HepG2 (cell line): Measurements from ENCODE around the gene NFKBIA. TPM values are rescaled to one million over a fixed set of nuclear protein-coding genes. Genes with fewer than 3 reads are reported as not detected.

Source experiments
- BORCS8-MEF2B ChIP-seq: sonication (generic); formaldehyde crosslinking; IDR thresholded peaks from 2 replicates; pipeline ENCODE4 v1.8.0; 2022; ENCODE audit warnings: mild to moderate bottlenecking, missing genetic modification reagents
- CCAR2 ChIP-seq: fragments of 200-400 bp; formaldehyde crosslinking; optimal IDR thresholded peaks from 2 replicates; pipeline ENCODE3; 2018; ENCODE audit warnings: low read depth, mild to moderate bottlenecking, low read length, moderate library complexity
- E2F5 ChIP-seq: sonication (generic); formaldehyde crosslinking; conservative IDR thresholded peaks from 2 replicates; pipeline ENCODE4 v1.4.0; 2020; ENCODE audit warnings: missing genetic modification reagents
- ELK4 ChIP-seq: sonication (generic); formaldehyde crosslinking; IDR thresholded peaks from 2 replicates; pipeline ENCODE4 v1.9.0; 2021; ENCODE audit warnings: missing genetic modification reagents, borderline replicate concordance
- GTF3A ChIP-seq: sonication (generic); formaldehyde crosslinking; conservative IDR thresholded peaks from 2 replicates; pipeline ENCODE4 v1.4.0; 2020; ENCODE audit warnings: mild to moderate bottlenecking, missing genetic modification reagents
- HNRNPL ChIP-seq: fragments of 200-400 bp; formaldehyde crosslinking; IDR thresholded peaks from 2 replicates; pipeline ENCODE4 v1.6.1; 2017; ENCODE audit warnings: mild to moderate bottlenecking, low read depth, low read length
- KAT8 ChIP-seq: IDR thresholded peaks from 2 replicates; pipeline ENCODE4 v1.6.1; 2016; ENCODE audit warnings: missing genetic modification reagents, missing compliant biosample characterization
- KDM2A ChIP-seq: sonication (generic); formaldehyde crosslinking; IDR thresholded peaks from 2 replicates; pipeline ENCODE4 v1.4.0; 2020; ENCODE audit warnings: low read depth, missing genetic modification reagents, borderline replicate concordance
- KDM3A ChIP-seq: IDR thresholded peaks from 2 replicates; pipeline ENCODE4 v1.6.1; 2018; ENCODE audit warnings: low read depth, missing compliant biosample characterization
- KLF11 ChIP-seq: IDR thresholded peaks from 2 replicates; pipeline ENCODE4 v1.6.1; 2016; ENCODE audit warnings: missing compliant biosample characterization
- MED13 ChIP-seq: sonication (generic); formaldehyde crosslinking; IDR thresholded peaks from 2 replicates; pipeline ENCODE4 v1.5.0; 2020; ENCODE audit warnings: missing genetic modification reagents
- MTA1 ChIP-seq: sonication (generic); formaldehyde crosslinking; IDR thresholded peaks from 2 replicates; pipeline ENCODE4 v1.4.0; 2020; ENCODE audit warnings: missing genetic modification reagents, mild to moderate bottlenecking, borderline replicate concordance
- NCOA2 ChIP-seq: sonication (generic); formaldehyde crosslinking; IDR thresholded peaks from 2 replicates; pipeline ENCODE4 v1.8.0; 2022; ENCODE audit warnings: inconsistent platforms
- PCBP1 ChIP-seq: fragments of 200-400 bp; formaldehyde crosslinking; IDR thresholded peaks from 2 replicates; pipeline ENCODE4 v1.6.1; 2017; ENCODE audit warnings: mild to moderate bottlenecking, low read depth, low read length, borderline replicate concordance
- STAG1 ChIP-seq: sonication (generic); formaldehyde crosslinking; IDR thresholded peaks from 2 replicates; pipeline ENCODE4 v1.4.0; 2020; ENCODE audit warnings: missing genetic modification reagents
- ZBTB4 ChIP-seq: sonication (generic); formaldehyde crosslinking; IDR thresholded peaks from 2 replicates; pipeline ENCODE4 v1.4.0; 2020; ENCODE audit warnings: missing genetic modification reagents, mild to moderate bottlenecking, borderline replicate concordance
- ZMYM3 ChIP-seq: sonication (generic); formaldehyde crosslinking; IDR thresholded peaks from 2 replicates; pipeline ENCODE4 v1.5.1; 2020; ENCODE audit warnings: mild to moderate bottlenecking, missing genetic modification reagents
- ZNF260 ChIP-seq: sonication (generic); formaldehyde crosslinking; IDR thresholded peaks from 2 replicates; pipeline ENCODE4 v1.4.0; 2020; ENCODE audit warnings: missing genetic modification reagents, low read depth, mild to moderate bottlenecking, borderline replicate concordance
- ZNF280B ChIP-seq: sonication (generic); formaldehyde crosslinking; IDR thresholded peaks from 2 replicates; pipeline ENCODE4 v1.5.0; 2020; ENCODE audit warnings: missing genetic modification reagents, mild to moderate bottlenecking, borderline replicate concordance
- ZNF569 ChIP-seq: sonication (generic); formaldehyde crosslinking; IDR thresholded peaks from 2 replicates; pipeline ENCODE4 v1.5.0; 2020; ENCODE audit warnings: mild to moderate bottlenecking, missing genetic modification reagents, moderate library complexity, borderline replicate concordance
- ZSCAN29 ChIP-seq: sonication (generic); formaldehyde crosslinking; conservative IDR thresholded peaks from 2 replicates; pipeline ENCODE4 v1.4.0; 2020; ENCODE audit warnings: mild to moderate bottlenecking, missing genetic modification reagents
- polyA plus RNA-seq, 8 experiments: library from polyadenylated mRNA; depleted of rRNA in 3 of 8; stranded (reverse) in 7 of 8; unstranded in 1 of 8; fragments of >200 nt; fragmentation: Illumina TruSeq in 4 of 8; extraction: Trizol in 4 of 8; gene quantifications; 2 replicates each; pipeline versions ENCODE4 v1.2.1 to v1.2.3, GENCODE V29; 2011 to 2016; ENCODE audit warnings: low read depth in 4 of 8, missing spikeins in 1 of 8, mixed read lengths in 1 of 8; ENCODE audit not compliant: insufficient read depth in 1 of 8
- total RNA-seq, 5 experiments: library from RNA; depleted of rRNA; stranded (reverse); fragments of >200 nt; fragmentation: Illumina TruSeq; extraction: Trizol; gene quantifications; 2 replicates each; pipeline ENCODE4 v1.2.3, GENCODE V29; 2016; ENCODE audit warnings: low read depth in 1 of 5

The NFKBIA gene
- total and polyA plus RNA-seq, 2 of the 13 experiments (the other 11 are each of a cell fraction or from before 2014, with no cell fraction given), result 197 to 319 TPM

GRCh38 chr14:35403603-35404448, 723 bp downstream of the NFKBIA start (continued):
- TF ChIP-seq GTF3A (CRISPR knock-in tag), result no peak; the same call in none of the 2 replicates
- peak; percentile 98 for TF ChIP-seq BORCS8-MEF2B (CRISPR knock-in tag)
- no peak; the same call in none of the 2 replicates for TF ChIP-seq ZSCAN29 (CRISPR knock-in tag)
- TF ChIP-seq ELK4 (CRISPR knock-in tag), result 0 out of 2 replicates have a peak, but pooled peaks have one; percentile 50
- peak; percentile 95 for TF ChIP-seq ZMYM3 (CRISPR knock-in tag)
- peak; percentile 99 for TF ChIP-seq MED13 (CRISPR knock-in tag)
- peak; percentile 86; the same call in 1 of the 2 replicates for TF ChIP-seq ZNF280B
- peak; percentile 99; the same call in 1 of the 2 replicates for TF ChIP-seq MTA1 (CRISPR knock-in tag)
- peak; percentile 70 for TF ChIP-seq CCAR2
- peak; percentile 98 for TF ChIP-seq KDM2A
- peak; percentile 95; the same call in 1 of the 2 replicates for TF ChIP-seq KLF11 (CRISPR knock-in tag)
- peak; percentile 97 for TF ChIP-seq NCOA2 (CRISPR knock-in tag)
- peak; percentile 99 for TF ChIP-seq KDM3A (CRISPR knock-in tag)
- TF ChIP-seq ZNF569 (CRISPR knock-in tag), result no peak
- TF ChIP-seq E2F5 (CRISPR knock-in tag), result peak; percentile 90
- TF ChIP-seq ZBTB4 (CRISPR knock-in tag), result peak; percentile 96; the same call in 1 of the 2 replicates
- TF ChIP-seq PCBP1, result no peak; the same call in 1 of the 2 replicates
- peak; percentile 94 for TF ChIP-seq KAT8 (CRISPR knock-in tag)
- no peak; the same call in 1 of the 2 replicates for TF ChIP-seq STAG1 (CRISPR knock-in tag)
- TF ChIP-seq ZNF260 (CRISPR knock-in tag), result no peak
- TF ChIP-seq HNRNPL, result peak; percentile 81
